Cardiac muscle cell (in vitro differentiated cells and primary cell): ENCODE measurements around the gene PYHIN1. TPM values are rescaled to one million over a fixed set of nuclear protein-coding genes. Genes with fewer than 3 reads are reported as not detected.
"Not testable (repeated sequence)": the region's sequence is repeated elsewhere in the genome, so short reads cannot be mapped to it uniquely, and the experiment has no call there.

Source experiments
- DNase-seq, 2 donors: peaks; one replicate each; pipeline versions ENCODE4 v3.0.0 to v3.0.0-alpha.2; 2010 to 2017; ENCODE audit warnings: low read depth in 1 of 2, low spot score in 1 of 2
- H3K27ac ChIP-seq: fragments of 200-600 bp; sonication (generic); 2 replicates; pipeline ENCODE4 v1.5.1; 2016
- H3K27me3 ChIP-seq: fragments of 200-600 bp; sonication (generic); 2 replicates; pipeline ENCODE4 v1.6.0; 2016; ENCODE audit warnings: control low read depth
- H3K36me3 ChIP-seq: fragments of 200-600 bp; sonication (generic); 2 replicates; pipeline ENCODE4 v1.5.1; 2016; ENCODE audit warnings: control low read depth
- H3K4me1 ChIP-seq: fragments of 200-600 bp; sonication (generic); 2 replicates; pipeline ENCODE4 v1.8.1; 2017; ENCODE audit warnings: low read depth, mild to moderate bottlenecking, mixed run types
- H3K4me3 ChIP-seq: fragments of 200-600 bp; sonication (generic); 2 replicates; pipeline ENCODE4 v1.5.1; 2016; ENCODE audit warnings: mild to moderate bottlenecking
- H3K9me3 ChIP-seq: fragments of 200-600 bp; sonication (generic); 2 replicates; pipeline ENCODE4 v1.5.1; 2017; ENCODE audit warnings: low read depth, mild to moderate bottlenecking, control low read depth
- polyA plus RNA-seq: library from polyadenylated mRNA; unstranded; fragments of >200 nt; fragmentation: Nextera tagmentation; extraction: Ambion mirVana; gene quantifications from 2 replicates; pipeline ENCODE4 v1.2.1, GENCODE V29; 2016
- total RNA-seq: library from RNA; depleted of rRNA; stranded (reverse); fragments of >200 nt; gene quantifications from 2 replicates; pipeline ENCODE4 v1.2.3, GENCODE V29; 2016
- TF ChIP-seq, protein P1 (sequence below): IDR thresholded peaks from 2 replicates; pipeline ENCODE4 v1.5.1; 2012; ENCODE audit warnings: low read depth, mild to moderate bottlenecking, low read length

The PYHIN1 gene
- total and polyA plus RNA-seq, 2 experiments from 2014 or later = not detected

DNA sequence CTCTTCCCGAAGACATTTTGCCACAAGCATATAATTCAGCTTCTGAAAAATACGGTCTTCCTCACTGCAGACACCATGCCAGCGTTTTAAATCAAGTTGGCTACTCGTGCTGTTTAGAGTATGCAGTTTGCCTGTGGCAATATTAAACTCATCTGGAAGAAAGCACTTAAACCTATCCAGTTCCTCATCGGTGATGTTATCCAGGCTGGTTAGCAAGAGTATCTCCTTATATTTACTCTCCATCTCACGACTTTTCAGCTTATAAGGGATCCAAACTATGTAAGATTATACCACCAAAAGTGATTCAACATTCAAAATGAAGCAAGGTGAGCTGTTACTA is 68.7 kb downstream of the PYHIN1 start:
- Histone ChIP-seq H3K36me3 (no peaks in the 10 kb centered on the region), H3K9me3 (no peaks in the 10 kb centered on the region), H3K4me3 (peak overlapping the region; percentile 46), H3K4me1 (peaks cover 19% of the 10 kb centered on the region), H3K27me3 (no peaks in the 10 kb centered on the region), H3K27ac (peak overlapping the region; percentile 95)
- no peak for DNase-seq
- TF ChIP-seq, protein P1, sequence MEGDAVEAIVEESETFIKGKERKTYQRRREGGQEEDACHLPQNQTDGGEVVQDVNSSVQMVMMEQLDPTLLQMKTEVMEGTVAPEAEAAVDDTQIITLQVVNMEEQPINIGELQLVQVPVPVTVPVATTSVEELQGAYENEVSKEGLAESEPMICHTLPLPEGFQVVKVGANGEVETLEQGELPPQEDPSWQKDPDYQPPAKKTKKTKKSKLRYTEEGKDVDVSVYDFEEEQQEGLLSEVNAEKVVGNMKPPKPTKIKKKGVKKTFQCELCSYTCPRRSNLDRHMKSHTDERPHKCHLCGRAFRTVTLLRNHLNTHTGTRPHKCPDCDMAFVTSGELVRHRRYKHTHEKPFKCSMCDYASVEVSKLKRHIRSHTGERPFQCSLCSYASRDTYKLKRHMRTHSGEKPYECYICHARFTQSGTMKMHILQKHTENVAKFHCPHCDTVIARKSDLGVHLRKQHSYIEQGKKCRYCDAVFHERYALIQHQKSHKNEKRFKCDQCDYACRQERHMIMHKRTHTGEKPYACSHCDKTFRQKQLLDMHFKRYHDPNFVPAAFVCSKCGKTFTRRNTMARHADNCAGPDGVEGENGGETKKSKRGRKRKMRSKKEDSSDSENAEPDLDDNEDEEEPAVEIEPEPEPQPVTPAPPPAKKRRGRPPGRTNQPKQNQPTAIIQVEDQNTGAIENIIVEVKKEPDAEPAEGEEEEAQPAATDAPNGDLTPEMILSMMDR = no peak

DNA sequence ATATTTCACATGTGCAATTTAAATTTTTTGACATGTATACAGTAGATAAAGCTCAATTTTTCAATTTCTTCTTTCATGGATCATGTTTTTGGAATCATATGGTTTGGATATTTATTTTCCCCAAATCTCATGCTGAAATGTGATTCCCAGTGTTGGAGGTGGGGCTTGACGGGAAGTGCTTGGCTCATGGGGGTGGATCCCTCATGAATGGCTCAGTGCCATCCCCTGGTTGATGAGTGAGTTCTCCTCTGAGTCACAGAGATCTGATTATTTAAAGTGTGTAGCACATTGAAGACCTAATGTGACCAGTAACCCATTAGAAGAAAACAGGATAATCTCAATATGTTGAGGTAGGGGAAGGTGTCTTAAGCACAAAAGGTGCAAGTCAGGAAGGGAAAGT is 69.3 kb downstream of the PYHIN1 start:
- TF ChIP-seq, protein P1 = no peak
- DNase-seq = peak; percentile 53 to 96
- Histone ChIP-seq H3K4me1 (peaks cover 23% of the 10 kb centered on the region), H3K27ac (peak overlapping the region; percentile 95), H3K9me3 (no peaks in the 10 kb centered on the region), H3K27me3 (no peaks in the 10 kb centered on the region), H3K36me3 (no peaks in the 10 kb centered on the region), H3K4me3 (peak overlapping the region; percentile 46)

DNA sequence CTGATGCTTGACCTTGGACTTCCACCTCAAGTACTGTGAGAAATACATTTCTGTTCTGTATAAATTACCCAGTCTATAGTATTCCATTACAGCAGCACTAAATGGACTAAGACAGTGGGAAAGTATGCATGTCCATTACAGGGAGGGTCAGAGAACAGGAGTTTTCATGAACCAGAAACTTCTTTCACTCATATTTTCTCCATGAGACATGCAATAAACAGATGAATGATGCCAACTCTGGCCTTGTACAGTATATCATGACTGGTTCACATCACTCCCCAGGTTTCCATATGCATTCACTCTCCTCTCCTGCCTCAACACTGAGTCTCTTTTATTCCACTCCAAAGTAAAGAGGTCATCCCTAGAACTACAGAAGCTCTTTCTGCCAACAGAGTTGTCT is 73.8 kb downstream of the PYHIN1 start:
- H3K9me3 ChIP-seq = no peaks in the 10 kb centered on the region
- no peak overlapping the region for H3K4me3 ChIP-seq
- no peak for DNase-seq
- no peak overlapping the region for H3K27ac ChIP-seq
- TF ChIP-seq, protein P1 = no peak
- peaks cover 18% of the 10 kb centered on the region for H3K4me1 ChIP-seq
- H3K27me3 ChIP-seq = no peaks in the 10 kb centered on the region
- no peaks in the 10 kb centered on the region for H3K36me3 ChIP-seq

DNA sequence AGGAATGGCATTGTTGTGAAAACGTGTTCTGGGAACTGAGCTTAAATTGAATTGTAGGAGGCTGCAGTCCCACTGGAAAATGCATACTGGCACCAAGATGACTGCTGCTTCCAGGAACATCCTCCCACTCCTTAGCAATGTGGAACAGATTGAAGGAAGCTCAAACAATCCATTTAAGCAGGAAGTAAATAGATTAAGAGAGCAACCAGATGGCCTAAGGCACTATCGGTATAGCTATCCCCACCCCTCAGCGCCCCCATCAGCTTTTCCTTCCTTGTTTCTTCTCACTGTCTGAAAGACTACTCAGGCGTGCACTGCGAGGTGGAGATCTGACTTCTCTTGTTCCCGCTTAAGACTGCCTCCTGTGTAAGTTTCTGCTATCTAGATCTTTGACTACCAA is 74.3 kb downstream of the PYHIN1 start:
- H3K9me3 ChIP-seq = no peaks in the 10 kb centered on the region
- no peaks in the 10 kb centered on the region for H3K27me3 ChIP-seq
- peaks cover 13% of the 10 kb centered on the region for H3K4me1 ChIP-seq
- peak; percentile 2 to 81 for DNase-seq
- no peak overlapping the region for H3K4me3 ChIP-seq
- H3K27ac ChIP-seq = peak overlapping the region; percentile 26
- TF ChIP-seq, protein P1 = no peak
- no peaks in the 10 kb centered on the region for H3K36me3 ChIP-seq

DNA sequence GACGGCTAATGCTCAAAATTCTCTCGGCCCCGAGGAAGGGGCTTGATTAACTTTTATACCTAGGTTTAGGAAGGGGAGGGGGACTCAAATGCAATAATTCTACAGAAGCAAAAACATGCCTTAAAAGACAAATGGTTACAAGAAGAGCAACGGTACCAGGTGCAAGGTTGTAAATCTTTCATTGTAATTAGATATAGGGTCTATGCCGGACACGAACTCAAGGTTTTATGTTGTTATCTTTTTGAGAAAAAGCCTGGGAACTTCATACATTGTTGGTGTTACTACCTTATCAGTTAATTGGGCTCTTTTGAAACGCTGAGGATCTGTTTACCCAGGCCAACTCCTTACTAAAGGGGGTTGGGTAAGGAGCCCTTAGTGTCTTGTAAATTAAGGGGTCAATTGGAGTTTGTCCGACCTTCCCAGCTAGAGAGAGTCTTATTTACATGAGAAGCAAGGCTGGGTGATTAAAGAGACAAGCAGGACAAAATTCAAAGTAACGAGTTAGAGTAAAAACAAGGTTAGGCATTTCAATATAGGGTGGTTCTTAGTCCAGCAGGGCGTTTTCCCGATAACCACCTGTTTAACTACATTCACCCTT is 75.0 kb downstream of the PYHIN1 start:
- H3K27me3 ChIP-seq, H3K4me1 ChIP-seq, DNase-seq, H3K9me3 ChIP-seq, H3K4me3 ChIP-seq, H3K36me3 ChIP-seq: not testable (repeated sequence)
- H3K27ac ChIP-seq = peak overlapping the region; percentile 26

DNA sequence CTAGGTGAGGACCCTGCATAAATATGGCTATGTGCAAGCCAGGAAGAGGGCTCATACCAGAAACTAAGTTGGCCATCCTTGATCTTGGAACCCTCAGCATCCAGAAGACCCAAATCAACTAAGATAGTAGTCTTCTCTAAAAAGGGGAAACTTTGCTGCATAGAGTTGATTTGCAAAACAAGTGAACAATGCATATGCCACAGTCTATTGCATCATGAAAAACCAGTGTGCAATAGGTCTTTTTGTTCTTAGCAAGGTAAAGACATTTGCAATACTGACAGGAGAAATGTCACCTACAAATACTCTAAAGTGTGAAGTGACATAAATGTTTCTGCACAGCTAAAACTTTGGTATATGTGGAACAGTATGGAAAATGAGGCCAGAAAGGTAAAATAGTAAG is 76.4 kb downstream of the PYHIN1 start:
- Histone ChIP-seq H3K36me3 (no peaks in the 10 kb centered on the region), H3K4me1 (peaks cover 7% of the 10 kb centered on the region), H3K27me3 (no peaks in the 10 kb centered on the region), H3K9me3 (no peaks in the 10 kb centered on the region), H3K4me3 (no peak overlapping the region), H3K27ac (no peak overlapping the region)
- no peak for DNase-seq
- TF ChIP-seq, protein P1 = no peak
